Brain pericyte (primary cell): ENCODE data around the gene NAT8.
"Not testable (repeated sequence)": the region's sequence is repeated elsewhere in the genome, so short reads cannot be mapped to it uniquely, and the experiment has no call there.

Experiments used
- DNase-seq: peaks from one replicate; pipeline ENCODE4 v3.0.0-alpha.2; 2012; ENCODE audit warnings: low read depth, low spot score

NAT8 gene

DNA sequence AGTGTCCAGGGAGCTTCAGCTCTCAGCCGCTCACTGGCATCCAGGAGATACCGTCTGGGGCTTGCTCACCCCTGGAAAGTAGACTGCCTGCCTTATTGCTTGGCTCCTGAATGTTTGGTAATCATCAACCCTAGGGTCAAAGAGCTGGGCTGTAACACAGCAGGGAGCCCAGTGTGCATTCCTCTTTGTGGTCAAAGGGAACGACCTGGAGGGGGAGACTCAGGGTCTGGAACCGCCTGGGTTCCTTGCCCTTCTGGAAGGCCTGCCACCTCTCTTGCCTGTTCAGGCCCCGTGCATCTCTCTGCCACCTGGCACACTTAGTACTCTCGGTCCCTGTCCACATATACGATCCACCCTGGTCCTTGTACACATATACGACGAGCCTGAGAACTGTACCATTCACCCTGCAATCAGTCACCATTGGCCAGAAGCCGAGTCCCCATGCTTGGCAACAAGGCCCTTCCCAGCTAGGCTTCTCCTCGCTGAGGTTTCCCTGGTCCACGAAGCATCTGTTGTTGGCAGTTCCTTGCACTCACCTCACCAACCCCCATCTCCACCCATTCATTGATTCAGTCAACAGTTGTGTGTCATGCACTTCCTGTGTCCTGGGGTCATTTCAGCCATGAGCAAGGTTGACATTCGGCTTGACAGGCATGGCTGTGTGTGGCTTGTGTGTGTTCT is at the start of gene NAT8:
NAT8 (minus strand) TSS at position 85 of the 681 bp plus-strand sequence. CDS start 794 bp downstream, outside the sequence.
- no peak for DNase-seq

GRCh38 chr2:73690372-73691088 is 48.3 kb upstream of the NAT8 start:
- DNase-seq: not testable (repeated sequence)

DNA sequence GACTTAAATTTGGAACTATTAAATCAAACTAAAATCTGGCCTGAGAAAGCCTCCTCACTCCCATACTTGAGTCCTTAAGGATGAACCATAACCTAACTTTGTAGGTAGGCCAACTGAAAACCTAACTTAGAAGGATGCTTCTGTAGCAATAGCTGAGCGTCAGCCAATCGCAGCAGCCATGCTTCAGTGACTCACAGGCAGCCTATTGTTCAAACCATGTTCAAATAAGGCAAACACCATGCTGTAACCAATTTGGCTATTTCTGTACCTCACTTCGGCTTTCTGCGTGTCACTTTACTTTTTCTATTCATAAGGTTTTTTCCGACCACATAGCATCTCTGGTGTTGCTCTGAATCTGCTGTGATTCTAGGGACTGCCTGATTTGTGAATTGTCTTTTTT is 46.3 kb upstream of the NAT8 start:
- DNase-seq: not testable (repeated sequence)

- no peak for DNase-seq
Measured at GRCh38 chr2:73685764-73686438, 43.7 kb upstream of the NAT8 start.

GRCh38 chr2:73684905-73685304 is 42.7 kb upstream of the NAT8 start:
- not testable (repeated sequence) for DNase-seq

- DNase-seq: not testable (repeated sequence)
Measured at GRCh38 chr2:73684325-73684724, 42.1 kb upstream of the NAT8 start.

- DNase-seq: not testable (repeated sequence)
Measured at GRCh38 chr2:73679951-73680571, 37.8 kb upstream of the NAT8 start.

DNA sequence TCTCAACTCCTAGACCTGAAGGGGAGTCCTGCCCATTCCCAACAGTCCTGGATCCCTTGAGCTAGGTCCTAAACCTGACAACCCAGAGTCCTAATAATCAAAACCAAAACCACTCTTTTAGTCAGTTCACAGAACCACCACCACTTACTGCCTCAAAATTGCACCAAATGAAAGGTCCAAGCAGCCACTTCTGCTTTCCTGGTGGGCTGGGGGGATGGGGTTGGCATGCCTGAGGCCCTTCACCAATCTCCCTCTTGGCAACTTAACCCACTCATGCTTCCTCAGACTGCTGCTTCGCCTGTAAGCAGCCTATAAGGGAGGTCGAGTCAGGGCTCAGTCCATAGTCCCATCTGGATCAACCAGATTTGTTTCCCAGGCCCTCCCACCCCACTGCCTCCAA is 37.0 kb upstream of the NAT8 start:
- DNase-seq: not testable (repeated sequence)

GRCh38 chr2:73678008-73678407 is 35.8 kb upstream of the NAT8 start:
- DNase-seq: not testable (repeated sequence)

- not testable (repeated sequence) for DNase-seq
Measured at GRCh38 chr2:73676211-73676610, 34.0 kb upstream of the NAT8 start.

DNA sequence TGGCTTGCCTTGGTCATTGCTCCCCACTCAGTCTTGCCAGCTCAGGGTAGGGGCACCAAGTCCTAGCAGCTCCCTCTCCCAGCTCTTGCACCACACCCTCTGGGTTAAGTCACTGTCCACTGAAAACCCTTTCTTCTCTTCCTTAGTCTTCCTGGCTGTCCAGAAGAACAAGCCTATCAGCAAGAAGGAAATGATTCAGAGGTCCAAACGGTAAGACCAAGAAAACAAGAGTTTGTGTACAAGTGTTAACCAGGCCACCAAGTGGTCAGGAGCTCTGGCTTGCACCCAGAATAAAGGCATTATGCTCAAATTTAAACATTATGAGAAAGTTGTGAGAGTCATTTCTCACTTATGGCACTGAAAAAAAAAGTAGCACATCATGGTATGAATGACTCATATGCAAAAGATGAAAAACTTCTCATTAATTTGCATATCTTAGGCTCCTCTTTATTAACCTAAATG is 32.5 kb upstream of the NAT8 start:
- DNase-seq: not testable (repeated sequence)

DNA sequence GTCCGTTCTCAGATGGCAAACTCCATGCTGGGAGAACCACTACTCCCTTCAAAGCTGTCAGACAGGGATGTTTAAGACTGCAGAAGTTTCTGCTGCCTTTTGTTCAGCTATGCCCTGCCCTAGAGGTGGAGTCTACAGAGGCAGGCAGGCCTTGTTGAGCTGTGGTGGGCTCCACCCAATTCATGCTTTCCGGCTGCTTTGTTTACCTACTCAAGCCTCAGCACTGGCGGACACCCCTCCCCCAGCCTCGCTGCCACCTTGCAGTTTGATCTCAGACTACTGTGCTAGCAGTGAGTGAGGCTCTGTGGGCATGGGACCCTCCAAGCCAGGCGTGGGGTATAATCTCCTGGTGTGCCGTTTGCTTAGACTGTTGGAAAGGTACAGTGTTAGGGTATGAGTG is 27.8 kb upstream of the NAT8 start:
- not testable (repeated sequence) for DNase-seq

GRCh38 chr2:73667239-73667638 is 25.0 kb upstream of the NAT8 start:
- not testable (repeated sequence) for DNase-seq

DNA sequence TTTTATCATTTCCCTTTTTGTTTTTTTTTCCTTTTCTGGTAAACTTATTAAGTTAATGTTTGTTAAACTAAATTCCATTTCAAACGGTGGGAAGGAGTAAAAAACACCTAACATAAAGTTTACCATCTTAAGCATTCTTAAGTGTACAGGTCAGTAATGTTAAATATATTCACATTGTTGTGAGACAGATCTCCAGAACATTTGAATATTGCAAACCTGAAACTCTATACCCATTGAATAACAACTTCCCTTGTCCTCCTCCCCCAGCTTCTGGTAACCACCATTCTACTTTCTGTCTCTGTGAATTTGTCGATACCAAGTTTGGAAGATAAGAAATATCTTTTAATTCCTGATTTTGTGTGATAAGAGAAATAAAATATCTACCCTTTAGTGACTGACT is 12.0 kb upstream of the NAT8 start:
- no peak for DNase-seq

GRCh38 chr2:73652348-73652747 is 10.1 kb upstream of the NAT8 start:
- no peak for DNase-seq

GRCh38 chr2:73651591-73652230 is 9.5 kb upstream of the NAT8 start:
- DNase-seq: no peak

DNA sequence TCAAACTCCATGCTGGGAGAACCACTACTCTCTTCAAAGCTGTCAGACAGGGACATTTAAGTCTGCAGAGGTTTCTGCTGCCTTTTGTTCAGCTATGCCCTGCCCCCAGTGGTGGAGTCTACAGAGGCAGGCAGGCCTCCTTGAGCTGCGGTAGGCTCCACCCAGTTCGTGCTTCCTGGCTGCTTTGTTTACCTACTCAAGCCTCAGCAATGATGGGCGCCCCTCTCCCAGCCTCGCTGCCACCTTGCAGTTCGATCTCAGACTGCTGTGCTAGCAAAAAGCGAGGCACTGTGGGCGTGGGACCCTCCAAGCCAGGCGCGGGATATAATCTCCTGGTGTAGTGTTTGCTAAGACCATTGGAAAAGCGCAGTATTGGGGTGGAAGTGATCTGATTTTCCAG is 5.5 kb upstream of the NAT8 start:
- not testable (repeated sequence) for DNase-seq

DNA sequence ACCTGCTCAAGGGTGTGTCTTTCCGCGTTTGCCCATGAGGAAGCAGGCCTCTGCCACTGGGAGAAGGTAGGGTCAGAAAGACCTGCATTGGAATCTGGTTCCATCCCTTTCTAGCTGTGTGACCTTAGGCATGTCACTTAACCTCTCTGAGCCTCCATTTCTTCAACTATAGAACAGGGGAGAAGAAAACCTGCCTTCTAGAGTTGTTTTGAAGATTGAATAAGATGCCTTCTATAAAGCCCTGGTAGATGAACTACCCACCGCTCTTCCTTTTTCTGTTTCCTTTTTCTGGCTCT is 507 bp downstream of the NAT8 start:
- DNase-seq: no peak

DNA sequence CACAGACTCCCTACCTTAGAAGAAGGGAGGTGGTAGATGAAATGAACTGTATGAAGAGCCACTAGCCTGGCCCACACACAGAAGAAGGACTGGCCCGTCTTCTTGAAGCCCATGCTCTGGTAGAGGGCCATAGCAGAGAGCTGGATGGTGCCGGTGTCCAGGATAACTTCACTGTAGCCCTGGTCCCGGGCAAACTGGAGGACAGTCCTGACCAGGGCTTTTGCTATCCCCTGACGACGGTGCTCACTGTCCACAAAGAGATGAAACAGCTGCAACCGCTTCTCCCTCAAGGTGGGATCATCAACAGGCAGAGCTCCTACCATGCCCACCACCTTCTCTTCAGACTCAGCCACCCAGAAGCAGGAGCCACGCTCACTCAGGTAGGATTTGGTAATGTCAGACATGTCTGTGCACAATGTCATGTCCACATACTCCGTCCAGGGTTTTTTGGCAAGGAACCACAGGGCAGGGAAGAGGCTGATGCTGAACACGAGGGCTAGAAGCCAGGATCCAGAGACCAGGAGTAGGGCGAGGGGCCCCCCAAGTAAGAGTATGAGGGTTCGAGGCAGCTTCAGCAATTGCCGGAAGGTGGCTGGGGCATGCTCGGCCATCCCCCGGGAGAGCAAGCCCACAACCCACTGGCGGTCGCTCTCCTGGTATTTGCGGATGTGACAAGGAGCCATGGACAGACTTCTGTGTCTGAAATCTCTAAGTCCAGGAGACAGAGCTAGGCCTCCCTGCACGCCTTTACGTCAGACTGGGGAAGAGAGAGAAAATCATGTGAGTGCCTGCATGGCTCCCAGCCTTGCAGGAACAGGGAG is 1.1 kb downstream of the NAT8 start:
- DNase-seq: no peak

GRCh38 chr2:73640511-73640911 is 1.7 kb downstream of the NAT8 start:
- no peak for DNase-seq

- no peak for DNase-seq
Measured at GRCh38 chr2:73638429-73638828, 3.8 kb downstream of the NAT8 start.
